ENCODE results near the gene DENND1C.

Gene DENND1C

GRCh38 chr19:6484230-6484629, 2.6 kb upstream of the DENND1C start:
- no peak for DNase-seq (ENCODE audit: low read depth in 2 of 2)
- no peak overlapping the region for H3K4me3 ChIP-seq (replicated peaks in 1 of 2; ENCODE audit: low read depth in 2 of 2, low read length in 2 of 2)
- TF ChIP-seq CTCF (IDR thresholded peaks at IDR 0.05; ENCODE audit: low read depth, low read length) = no peak

GRCh38 chr19:6483235-6483634, 1.6 kb upstream of the DENND1C start:
- no peak for DNase-seq (ENCODE audit: low read depth in 2 of 2)
- TF ChIP-seq CTCF (IDR thresholded peaks at IDR 0.05; ENCODE audit: low read depth, low read length) = no peak
- H3K4me3 ChIP-seq (replicated peaks in 1 of 2; ENCODE audit: low read depth in 2 of 2, low read length in 2 of 2) = no peak overlapping the region

- TF ChIP-seq CTCF (IDR thresholded peaks at IDR 0.05; ENCODE audit: low read depth, low read length) = no peak
- no peak overlapping the region for H3K4me3 ChIP-seq (replicated peaks in 1 of 2; ENCODE audit: low read depth in 2 of 2, low read length in 2 of 2)
- DNase-seq (ENCODE audit: low read depth in 2 of 2) = no peak
These were observed 728 bp upstream of the DENND1C start for GRCh38 chr19:6482343-6482686.

GRCh38 chr19:6480848-6481415, 655 bp downstream of the DENND1C start:
- no peak for TF ChIP-seq CTCF (IDR thresholded peaks at IDR 0.05; ENCODE audit: low read depth, low read length)
- DNase-seq (ENCODE audit: low read depth in 2 of 2) = no peak
- H3K4me3 ChIP-seq (replicated peaks in 1 of 2; ENCODE audit: low read depth in 2 of 2, low read length in 2 of 2) = no peak overlapping the region

- no peak for TF ChIP-seq CTCF (IDR thresholded peaks at IDR 0.05; ENCODE audit: low read depth, low read length)
- no peak overlapping the region for H3K4me3 ChIP-seq (replicated peaks in 1 of 2; ENCODE audit: low read depth in 2 of 2, low read length in 2 of 2)
- no peak for DNase-seq (ENCODE audit: low read depth in 2 of 2)
These were observed 1.7 kb downstream of the DENND1C start for GRCh38 chr19:6479836-6480398.

GRCh38 chr19:6478815-6479214, 2.8 kb downstream of the DENND1C start:
- H3K4me3 ChIP-seq (replicated peaks in 1 of 2; ENCODE audit: low read depth in 2 of 2, low read length in 2 of 2) = no peak overlapping the region
- DNase-seq (ENCODE audit: low read depth in 2 of 2) = no peak
- TF ChIP-seq CTCF (IDR thresholded peaks at IDR 0.05; ENCODE audit: low read depth, low read length) = no peak

- no peak overlapping the region for H3K4me3 ChIP-seq (replicated peaks in 1 of 2; ENCODE audit: low read depth in 2 of 2, low read length in 2 of 2)
- TF ChIP-seq CTCF (IDR thresholded peaks at IDR 0.05; ENCODE audit: low read depth, low read length) = no peak
- no peak for DNase-seq (ENCODE audit: low read depth in 2 of 2)
These were observed 4.6 kb downstream of the DENND1C start for GRCh38 chr19:6476896-6477431.

All from cardiac fibroblast (primary cell).